ENCODE measurements around the gene SCRN3. TPM values are rescaled to one million over a fixed set of nuclear protein-coding genes. Genes with fewer than 3 reads are reported as not detected.

The SCRN3 gene
- total RNA-seq, 1 donor from 2014 or later: 14.3 TPM

- ChIA-PET CTCF (no interaction called here), POLR2A (no interaction called here)
- H3K27ac Mint-ChIP-seq: no peak overlapping the region
- TF ChIP-seq CTCF (IDR thresholded peaks at IDR 0.05): no peak
- H3K4me3 Mint-ChIP-seq: no peak overlapping the region
- H3K9me3 Mint-ChIP-seq: no peaks in the 10 kb centered on the region
- ATAC-seq (ENCODE audit: low read depth) (no peak), DNase-seq (no peak)
- peaks cover 21% of the 10 kb centered on the region for H3K36me3 Mint-ChIP-seq (ENCODE audit: low read depth)
- no peaks in the 10 kb centered on the region for H3K27me3 Mint-ChIP-seq
- intact Hi-C loops (cut with micrococcal nuclease): no loop called here
- H3K4me1 Mint-ChIP-seq: no peaks in the 10 kb centered on the region
Measured at GRCh38 chr2:174412256-174412655, 16.7 kb downstream of the SCRN3 start.

DNA sequence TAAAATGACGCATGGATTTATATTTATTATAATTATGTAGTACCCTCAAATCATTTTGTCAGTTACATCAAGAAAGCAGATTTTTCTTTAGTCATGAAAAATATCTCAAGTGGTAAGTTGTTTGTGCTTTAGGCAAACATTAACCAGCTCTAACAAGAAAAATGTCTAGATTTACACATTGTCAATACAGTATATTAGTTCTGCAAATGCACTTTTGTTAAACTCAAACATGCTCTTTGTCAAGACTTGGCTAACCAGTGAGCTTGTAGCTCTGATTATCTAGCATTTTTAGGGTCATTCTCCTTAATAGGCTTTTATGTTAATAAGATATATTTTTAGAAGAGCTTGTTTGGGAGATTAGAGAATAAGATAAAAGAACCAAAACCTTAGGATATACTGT is 32.7 kb downstream of the SCRN3 start:
- Mint-ChIP-seq H3K27me3 (no peaks in the 10 kb centered on the region), H3K27ac (no peak overlapping the region), H3K9me3 (peaks cover 4% of the 10 kb centered on the region), H3K36me3 (ENCODE audit: low read depth) (peaks cover 34% of the 10 kb centered on the region), H3K4me1 (no peaks in the 10 kb centered on the region), H3K4me3 (no peak overlapping the region)
- ChIA-PET CTCF (no interaction called here), POLR2A (no interaction called here)
- intact Hi-C loops (cut with micrococcal nuclease): no loop called here
- no peak for DNase-seq
- no peak for ATAC-seq (ENCODE audit: low read depth)
- TF ChIP-seq CTCF (IDR thresholded peaks at IDR 0.05): no peak

- ChIA-PET CTCF (interaction anchor here (0.6 kb wide), 1 partner anchor 12 kb away, joined by 3 read pairs; no protein-coding TSS in a partner anchor), POLR2A (no interaction called here)
- no peaks in the 10 kb centered on the region for H3K4me1 Mint-ChIP-seq
- no peak for ATAC-seq (ENCODE audit: low read depth)
- H3K9me3 Mint-ChIP-seq: peaks cover 4% of the 10 kb centered on the region
- no peaks in the 10 kb centered on the region for H3K27me3 Mint-ChIP-seq
- no peak overlapping the region for H3K27ac Mint-ChIP-seq
- TF ChIP-seq CTCF (IDR thresholded peaks at IDR 0.05): no peak
- H3K36me3 Mint-ChIP-seq (ENCODE audit: low read depth): peaks cover 27% of the 10 kb centered on the region
- no peak for DNase-seq
- no peak overlapping the region for H3K4me3 Mint-ChIP-seq
- intact Hi-C loops (cut with micrococcal nuclease): no loop called here
Measured at GRCh38 chr2:174430066-174430465, 34.5 kb downstream of the SCRN3 start.

- CTCF ChIA-PET: no interaction called here
- DNase-seq: no peak
- ATAC-seq (ENCODE audit: low read depth): no peak
- no peak overlapping the region for H3K4me3 Mint-ChIP-seq
- no peaks in the 10 kb centered on the region for H3K27me3 Mint-ChIP-seq
- H3K27ac Mint-ChIP-seq: no peak overlapping the region
- H3K36me3 Mint-ChIP-seq (ENCODE audit: low read depth): peaks cover 29% of the 10 kb centered on the region
- POLR2A ChIA-PET: no interaction called here
- peaks cover 4% of the 10 kb centered on the region for H3K9me3 Mint-ChIP-seq
- TF ChIP-seq CTCF (IDR thresholded peaks at IDR 0.05): no peak
- no peaks in the 10 kb centered on the region for H3K4me1 Mint-ChIP-seq
- intact Hi-C loops (cut with micrococcal nuclease): no loop called here
Measured at GRCh38 chr2:174431902-174432301, 36.4 kb downstream of the SCRN3 start.

DNA sequence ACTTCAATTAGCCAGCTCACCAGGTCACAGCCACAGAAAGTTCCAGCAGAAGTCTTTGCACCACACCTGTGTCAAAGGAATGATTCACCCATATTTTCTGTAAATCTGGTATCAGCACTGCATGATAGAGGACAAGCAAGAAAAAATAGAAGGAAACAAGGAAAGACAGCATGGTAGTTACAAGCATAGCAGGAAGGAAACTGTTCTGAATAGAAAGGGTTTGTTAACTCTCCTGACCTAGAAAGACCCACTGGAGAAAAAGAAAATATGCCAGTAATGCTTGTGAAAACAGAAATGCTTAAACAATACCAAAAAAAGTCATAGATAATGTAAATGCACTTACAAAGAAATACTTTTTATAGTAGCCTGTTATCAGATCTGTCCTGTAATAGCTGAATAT is 40.8 kb downstream of the SCRN3 start:
- H3K27me3 Mint-ChIP-seq: no peaks in the 10 kb centered on the region
- peaks cover 5% of the 10 kb centered on the region for H3K36me3 Mint-ChIP-seq (ENCODE audit: low read depth)
- no peaks in the 10 kb centered on the region for H3K4me1 Mint-ChIP-seq
- H3K4me3 Mint-ChIP-seq: no peak overlapping the region
- POLR2A ChIA-PET: no interaction called here
- DNase-seq (no peak), ATAC-seq (ENCODE audit: low read depth) (no peak)
- no peak for TF ChIP-seq CTCF (IDR thresholded peaks at IDR 0.05)
- H3K9me3 Mint-ChIP-seq: no peaks in the 10 kb centered on the region
- CTCF ChIA-PET: no interaction called here
- H3K27ac Mint-ChIP-seq: no peak overlapping the region
- intact Hi-C loops (cut with micrococcal nuclease): no loop called here

Measured in activated B cell treated with CpG ODN at 0.5 μM for 24 hours (primary cell).